AG04449 (cell line): Measurements from ENCODE around the gene FAM83G.

ENCODE experiments used
- CTCF ChIA-PET: fragments of 350-600 bp; formaldehyde crosslinking; extraction: SDS; loops from one replicate; lab custom pipeline; 2021; ENCODE audit warnings: antibody characterized with exemption; lab: Yijun Ruan, JAX
- POLR2A ChIA-PET: fragments of 400-600, 350-600 bp; formaldehyde crosslinking; extraction: SDS; loops from one replicate; lab custom pipeline; 2020; ENCODE audit warnings: antibody characterized with exemption, inconsistent platforms; lab: Yijun Ruan, JAX
- DNase-seq: peaks from one replicate; pipeline ENCODE4 v3.0.0-alpha.2; 2010; ENCODE audit warnings: low read depth, low spot score
- H3K4me3 ChIP-seq: 2 replicates; pipeline ENCODE4 v1.5.1; 2011; ENCODE audit warnings: low read depth, mild to moderate bottlenecking, control low read depth, low read length
- TF ChIP-seq, protein P1 (sequence below): IDR thresholded peaks from one replicate; pipeline ENCODE4 v1.5.1; 2011; ENCODE audit warnings: mild to moderate bottlenecking, moderate library complexity, low read length, control low read depth, inconsistent platforms; ENCODE audit not compliant: insufficient read depth; ENCODE audit errors: missing control alignments

The FAM83G gene

DNA sequence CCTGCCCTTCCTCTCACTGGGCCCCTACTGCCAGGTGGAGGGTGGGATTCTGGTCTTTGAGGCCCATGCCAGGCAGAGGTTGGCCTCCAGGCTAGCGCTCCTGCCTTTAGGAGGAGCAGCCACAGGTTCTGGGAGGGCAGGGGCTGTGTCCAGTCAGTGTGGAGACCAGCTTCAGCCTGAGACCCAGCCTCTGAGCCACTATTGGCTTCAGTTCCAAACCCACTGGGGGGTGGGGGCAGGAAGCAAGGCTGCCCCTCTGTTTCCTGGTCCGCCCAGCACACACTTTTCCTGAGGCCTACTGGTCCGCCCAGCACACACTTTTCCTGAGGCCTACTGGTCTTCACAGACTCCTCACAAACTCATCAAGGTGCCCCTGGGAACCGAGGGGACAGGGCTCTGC, 36.2 kb downstream of the FAM83G start:
- DNase-seq: no peak
- TF ChIP-seq, protein P1, sequence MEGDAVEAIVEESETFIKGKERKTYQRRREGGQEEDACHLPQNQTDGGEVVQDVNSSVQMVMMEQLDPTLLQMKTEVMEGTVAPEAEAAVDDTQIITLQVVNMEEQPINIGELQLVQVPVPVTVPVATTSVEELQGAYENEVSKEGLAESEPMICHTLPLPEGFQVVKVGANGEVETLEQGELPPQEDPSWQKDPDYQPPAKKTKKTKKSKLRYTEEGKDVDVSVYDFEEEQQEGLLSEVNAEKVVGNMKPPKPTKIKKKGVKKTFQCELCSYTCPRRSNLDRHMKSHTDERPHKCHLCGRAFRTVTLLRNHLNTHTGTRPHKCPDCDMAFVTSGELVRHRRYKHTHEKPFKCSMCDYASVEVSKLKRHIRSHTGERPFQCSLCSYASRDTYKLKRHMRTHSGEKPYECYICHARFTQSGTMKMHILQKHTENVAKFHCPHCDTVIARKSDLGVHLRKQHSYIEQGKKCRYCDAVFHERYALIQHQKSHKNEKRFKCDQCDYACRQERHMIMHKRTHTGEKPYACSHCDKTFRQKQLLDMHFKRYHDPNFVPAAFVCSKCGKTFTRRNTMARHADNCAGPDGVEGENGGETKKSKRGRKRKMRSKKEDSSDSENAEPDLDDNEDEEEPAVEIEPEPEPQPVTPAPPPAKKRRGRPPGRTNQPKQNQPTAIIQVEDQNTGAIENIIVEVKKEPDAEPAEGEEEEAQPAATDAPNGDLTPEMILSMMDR: no peak
- POLR2A ChIA-PET: no interaction called here
- no peak overlapping the region for H3K4me3 ChIP-seq
- CTCF ChIA-PET: interaction anchor here (1.3 to 11.4 kb wide), 2 partner anchors 10 to 12 kb away, joined by 4 to 113 read pairs; no protein-coding TSS in a partner anchor

DNA sequence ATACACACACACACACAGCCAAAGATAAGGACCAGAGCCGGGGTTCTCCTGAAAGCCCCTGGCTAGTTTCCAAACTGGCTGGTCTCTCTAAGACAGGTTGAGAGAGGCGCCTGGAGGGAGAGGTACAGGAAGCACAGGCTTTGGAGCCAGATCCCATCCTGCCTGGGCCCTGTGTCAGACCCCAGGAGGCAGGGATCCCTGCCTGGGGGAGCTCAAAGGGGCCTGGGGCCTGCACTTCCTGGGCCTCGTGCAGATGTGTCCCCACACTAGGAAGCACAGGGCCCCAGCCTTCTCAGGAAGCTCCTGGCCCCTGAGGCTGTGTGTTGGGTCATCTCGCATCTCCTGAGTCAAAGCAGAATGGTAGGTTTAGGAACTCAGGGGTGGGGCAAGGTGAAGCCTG, 36.6 kb downstream of the FAM83G start:
- ChIA-PET POLR2A (no interaction called here), CTCF (interaction anchor here (1.3 to 11.4 kb wide), 2 partner anchors 9 to 13 kb away, joined by 4 to 113 read pairs; no protein-coding TSS in a partner anchor)
- H3K4me3 ChIP-seq: no peak overlapping the region
- TF ChIP-seq, protein P1: no peak
- no peak for DNase-seq

DNA sequence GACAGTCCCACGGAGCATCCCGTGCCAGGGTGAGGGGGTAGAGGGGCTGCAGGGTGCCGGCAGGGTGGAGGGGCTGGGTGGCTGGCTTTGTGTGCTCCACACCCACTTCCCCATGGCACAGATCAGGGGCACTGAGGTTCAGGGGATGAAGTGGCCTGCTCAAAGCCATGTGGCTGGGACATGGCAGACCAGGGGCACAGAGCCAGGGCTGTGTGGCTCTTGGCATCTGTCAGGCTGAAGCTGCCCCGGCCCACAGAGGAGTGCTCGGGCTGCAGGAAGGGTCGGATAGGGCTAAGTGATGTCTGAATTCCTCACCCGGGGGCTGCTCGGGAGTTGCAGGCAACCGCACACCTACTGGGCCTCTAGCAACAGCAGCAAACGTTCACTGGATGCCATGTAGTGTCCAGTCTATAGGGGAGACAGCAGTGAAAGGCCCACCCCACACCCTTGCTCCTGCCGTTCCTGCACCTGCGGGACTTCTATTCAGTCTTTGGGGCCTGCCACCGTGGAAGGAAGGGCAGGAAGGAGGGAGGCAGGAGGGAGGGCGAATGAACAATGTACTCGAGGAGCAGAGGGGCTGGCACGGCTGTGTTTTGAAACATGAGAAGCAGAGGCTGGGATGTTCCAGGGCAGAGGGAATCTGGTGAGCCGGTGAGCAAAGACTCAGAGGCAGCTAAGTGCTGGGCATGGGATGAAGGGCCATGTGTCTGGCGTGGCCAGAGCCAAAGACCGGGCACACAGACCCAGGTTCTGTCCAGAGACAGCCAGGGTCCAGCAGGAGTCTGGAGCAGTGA, 37.5 kb downstream of the FAM83G start:
- TF ChIP-seq, protein P1: no peak
- no peak for DNase-seq
- H3K4me3 ChIP-seq: no peak overlapping the region
- ChIA-PET CTCF (interaction anchor here (11.4 kb wide), 1 partner anchor 14 kb away, joined by 113 read pairs; no protein-coding TSS in a partner anchor), POLR2A (no interaction called here)

DNA sequence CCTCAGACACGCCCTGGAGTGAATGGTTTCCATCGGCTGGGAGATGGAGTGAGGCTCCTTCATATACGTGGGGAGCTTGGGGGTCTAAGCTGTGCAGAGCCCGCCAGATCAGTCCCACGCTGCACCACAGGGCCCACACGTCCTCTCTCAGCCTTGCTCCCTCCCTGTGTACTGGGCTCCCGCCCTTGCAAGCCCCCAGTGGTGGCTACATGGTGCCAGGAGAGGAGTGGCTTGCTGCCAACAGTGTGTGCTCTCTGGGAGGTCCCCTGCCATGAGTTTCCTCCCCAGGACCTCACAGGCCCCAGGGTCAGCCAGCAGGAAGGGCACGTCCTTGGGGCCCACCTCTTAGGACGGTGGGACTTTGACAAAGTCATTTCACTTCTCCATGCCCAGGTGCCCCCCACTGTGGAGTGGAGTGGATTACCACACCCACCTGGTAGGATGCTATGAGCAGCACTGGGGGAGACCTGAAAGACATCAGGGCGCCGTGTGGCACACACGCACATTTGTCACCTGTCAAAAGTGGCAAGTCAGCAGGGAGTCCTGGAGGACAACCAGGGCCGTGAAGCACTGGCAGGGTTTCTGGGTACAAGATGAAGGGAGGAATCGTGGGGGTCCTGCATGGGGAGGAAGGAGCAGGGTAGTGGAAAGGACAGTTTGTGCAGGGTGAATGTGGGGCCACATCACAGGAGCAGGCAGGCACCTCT, 38.9 kb downstream of the FAM83G start:
- no peak for DNase-seq
- TF ChIP-seq, protein P1: no peak
- H3K4me3 ChIP-seq: no peak overlapping the region
- ChIA-PET CTCF (interaction anchor here (11.4 kb wide), 1 partner anchor 15 kb away, joined by 113 read pairs; no protein-coding TSS in a partner anchor), POLR2A (no interaction called here)

DNA sequence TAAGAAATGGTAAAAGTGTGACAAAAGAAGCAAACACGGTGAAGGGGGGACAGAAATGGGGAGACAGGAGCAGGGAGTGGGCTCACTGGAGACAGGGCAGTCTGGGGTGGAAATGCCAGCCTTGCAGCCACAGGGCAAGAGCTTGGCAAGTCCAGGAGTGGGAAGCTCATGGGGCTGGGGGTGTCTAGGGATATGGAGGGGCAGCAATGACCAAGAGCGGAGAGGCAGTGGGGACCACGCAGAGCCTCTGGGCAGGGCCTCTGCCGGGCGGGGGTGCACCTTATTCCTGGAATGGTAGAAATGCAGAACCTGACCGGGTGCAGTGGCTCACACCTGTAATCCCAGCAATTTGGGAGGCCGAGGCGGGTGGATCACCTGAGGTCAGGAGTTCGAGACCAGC, 40.0 kb downstream of the FAM83G start:
- no peak for DNase-seq
- POLR2A ChIA-PET: no interaction called here
- TF ChIP-seq, protein P1: no peak
- no peak overlapping the region for H3K4me3 ChIP-seq
- CTCF ChIA-PET: interaction anchor here (11.4 kb wide), 1 partner anchor 16 kb away, joined by 113 read pairs; no protein-coding TSS in a partner anchor

DNA sequence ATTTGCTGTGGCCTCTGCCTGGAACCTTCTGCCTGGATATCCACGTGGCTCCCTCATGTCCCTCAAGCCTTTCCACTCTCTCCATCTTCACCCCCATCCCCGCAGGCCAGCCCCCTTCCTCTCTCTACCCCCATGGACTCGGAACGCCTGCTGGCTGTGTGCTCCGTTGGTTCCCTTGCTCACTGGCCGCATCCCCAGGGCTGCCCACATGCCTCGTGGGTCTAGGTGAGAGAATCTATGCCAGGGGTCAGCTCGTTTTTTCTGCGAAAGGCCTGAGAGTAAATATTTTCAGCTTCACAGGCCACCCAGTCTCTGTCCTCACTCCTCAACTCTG, 40.6 kb downstream of the FAM83G start:
- H3K4me3 ChIP-seq: no peak overlapping the region
- CTCF ChIA-PET: interaction anchor here (11.4 kb wide), 1 partner anchor 17 kb away, joined by 113 read pairs; no protein-coding TSS in a partner anchor
- POLR2A ChIA-PET: no interaction called here
- DNase-seq: no peak
- TF ChIP-seq, protein P1: no peak
